ENCODE measurements around the gene THOC1. TPM values are rescaled to one million over a fixed set of nuclear protein-coding genes. Genes with fewer than 3 reads are reported as not detected.

Gene THOC1
- total and polyA plus RNA-seq, 7 donors = 8.7 to 18.5 (median 11.8) TPM

GRCh38 chr18:261398-262073 lies 6.3 kb downstream of the THOC1 start:
- TF ChIP-seq CTCF (IDR thresholded peaks at IDR 0.05) = no peak
- peak in 2 of 4 donors; percentile 56 to 62 for ATAC-seq

GRCh38 chr18:260547-260946 lies 7.3 kb downstream of the THOC1 start:
- Histone ChIP-seq H3K9me3 (no peaks in the 10 kb centered on the region), H3K4me1 (no peaks in the 10 kb centered on the region), H3K36me3 (ENCODE audit: insufficient read depth in 1 of 2, low read depth in 1 of 2) (peaks cover 2 to 93% of the 10 kb centered on the region in 2 donors), H3K27me3 (ENCODE audit: insufficient read depth in 3 of 3, low read length in 2 of 3) (no peaks in the 10 kb centered on the region), H3K27ac (no peak overlapping the region), H3K4me3 (no peak overlapping the region)
- DNase-seq (no peak), ATAC-seq (no peak)
- no peak for TF ChIP-seq CTCF (IDR thresholded peaks at IDR 0.05)
- intact Hi-C loops (cut with DNase I) = no loop called here
- 73 to 80% (median 76%) methylated on average over 2 of the region's 2 CpGs for WGBS, 3 donors

More at GRCh38 chr18:261398-262073, 6.3 kb downstream of the THOC1 start:
- H3K4me3 ChIP-seq = no peak overlapping the region
- 94 to 98% (median 97%) methylated on average over 2 of the region's 2 CpGs for WGBS, 3 donors
- H3K27ac ChIP-seq = no peak overlapping the region
- H3K27me3 ChIP-seq (ENCODE audit: insufficient read depth in 3 of 3, low read length in 2 of 3) = no peaks in the 10 kb centered on the region
- no peaks in the 10 kb centered on the region for H3K9me3 ChIP-seq
- intact Hi-C loops (cut with DNase I) = no loop called here
- no peak for DNase-seq
- H3K36me3 ChIP-seq (ENCODE audit: insufficient read depth in 1 of 2, low read depth in 1 of 2) = peaks cover 2 to 85% of the 10 kb centered on the region in 2 donors
- peaks cover 2% of the 10 kb centered on the region for H3K4me1 ChIP-seq

- intact Hi-C loops (cut with DNase I) = loop anchor here in 1 of 2 donors (5.0 kb wide), 1 partner anchor 38 kb away; no protein-coding TSS in a partner anchor
- Histone ChIP-seq H3K4me3 (no peak overlapping the region), H3K9me3 (no peaks in the 10 kb centered on the region), H3K27me3 (ENCODE audit: insufficient read depth in 3 of 3, low read length in 2 of 3) (no peaks in the 10 kb centered on the region), H3K27ac (no peak overlapping the region), H3K4me1 (no peaks in the 10 kb centered on the region), H3K36me3 (ENCODE audit: insufficient read depth in 1 of 2, low read depth in 1 of 2) (peaks cover 7 to 100% of the 10 kb centered on the region in 2 donors)
- no peak for TF ChIP-seq CTCF (IDR thresholded peaks at IDR 0.05)
- ATAC-seq (no peak), DNase-seq (no peak)
- WGBS, 3 donors = 90 to 99% (median 93%) methylated on average over 4 of the region's 4 CpGs
These were observed 12.7 kb downstream of the THOC1 start for GRCh38 chr18:255171-255570.

- Histone ChIP-seq H3K36me3 (ENCODE audit: insufficient read depth in 1 of 2, low read depth in 1 of 2) (peaks cover 7 to 100% of the 10 kb centered on the region in 2 donors), H3K4me3 (no peak overlapping the region), H3K27ac (no peak overlapping the region), H3K4me1 (no peaks in the 10 kb centered on the region), H3K9me3 (no peaks in the 10 kb centered on the region), H3K27me3 (ENCODE audit: insufficient read depth in 3 of 3, low read length in 2 of 3) (no peaks in the 10 kb centered on the region)
- no peak for ATAC-seq
- no peak for DNase-seq
- WGBS, 3 donors = 87 to 100% (median 91%) methylated on average over 1 of the region's 1 CpG
- TF ChIP-seq CTCF (IDR thresholded peaks at IDR 0.05) = no peak
- intact Hi-C loops (cut with DNase I) = loop anchor here in 1 of 2 donors (5.0 kb wide), 1 partner anchor 36 kb away; no protein-coding TSS in a partner anchor
These were observed 14.7 kb downstream of the THOC1 start for GRCh38 chr18:253121-253520.

All from psoas muscle (tissue), 8 donors.